IPS-11a (cell line): Measurements from ENCODE around the gene TOM1L2.
"Not testable (repeated sequence)": the region's sequence is repeated elsewhere in the genome, so short reads cannot be mapped to it uniquely, and the experiment has no call there.

Experiments used
- H3K4me3 ChIP-seq: one replicate; pipeline ENCODE4 v1.5.1; 2013; ENCODE audit warnings: low read depth, low read length, control low read depth

TOM1L2 gene

DNA sequence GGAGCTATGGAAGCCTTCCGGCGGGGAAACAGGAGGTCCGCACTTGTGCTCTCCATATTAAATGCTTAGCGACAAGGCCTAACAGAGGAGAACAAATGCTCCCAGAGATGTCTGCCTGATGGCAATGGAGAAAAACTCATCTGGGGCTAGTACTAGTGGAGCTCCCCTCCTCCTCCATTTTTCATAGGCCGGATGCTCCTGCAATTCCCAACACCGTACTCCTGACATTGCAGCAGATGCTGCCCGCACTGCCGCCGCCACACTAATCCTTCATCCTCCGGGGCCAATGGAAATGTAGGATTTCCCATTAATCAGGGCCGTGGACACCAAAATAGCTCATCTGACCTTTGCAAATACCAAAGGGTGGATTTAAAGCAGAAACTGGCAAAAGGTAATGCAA, 27.5 kb downstream of the TOM1L2 start:
- H3K4me3 ChIP-seq: no peak overlapping the region

DNA sequence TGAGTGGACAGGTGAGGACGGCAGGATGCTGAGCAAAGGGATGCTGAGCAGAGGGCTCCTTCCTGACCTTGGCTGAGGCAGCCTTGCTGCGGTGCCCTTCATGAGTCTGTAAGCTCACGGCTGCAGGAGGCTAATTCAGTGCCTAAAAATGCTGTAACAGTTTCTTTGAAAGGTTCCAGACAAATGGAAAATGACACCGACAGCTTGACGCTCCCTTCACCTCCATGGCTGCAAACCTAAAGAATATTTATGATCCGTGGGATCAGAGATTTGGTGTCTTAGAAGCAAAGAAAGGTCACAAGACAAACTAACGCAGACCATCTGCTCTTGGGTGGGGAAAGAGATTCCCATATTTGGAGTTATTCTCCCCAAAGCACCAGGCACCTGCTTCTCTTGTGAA, 28.0 kb downstream of the TOM1L2 start:
- no peak overlapping the region for H3K4me3 ChIP-seq

DNA sequence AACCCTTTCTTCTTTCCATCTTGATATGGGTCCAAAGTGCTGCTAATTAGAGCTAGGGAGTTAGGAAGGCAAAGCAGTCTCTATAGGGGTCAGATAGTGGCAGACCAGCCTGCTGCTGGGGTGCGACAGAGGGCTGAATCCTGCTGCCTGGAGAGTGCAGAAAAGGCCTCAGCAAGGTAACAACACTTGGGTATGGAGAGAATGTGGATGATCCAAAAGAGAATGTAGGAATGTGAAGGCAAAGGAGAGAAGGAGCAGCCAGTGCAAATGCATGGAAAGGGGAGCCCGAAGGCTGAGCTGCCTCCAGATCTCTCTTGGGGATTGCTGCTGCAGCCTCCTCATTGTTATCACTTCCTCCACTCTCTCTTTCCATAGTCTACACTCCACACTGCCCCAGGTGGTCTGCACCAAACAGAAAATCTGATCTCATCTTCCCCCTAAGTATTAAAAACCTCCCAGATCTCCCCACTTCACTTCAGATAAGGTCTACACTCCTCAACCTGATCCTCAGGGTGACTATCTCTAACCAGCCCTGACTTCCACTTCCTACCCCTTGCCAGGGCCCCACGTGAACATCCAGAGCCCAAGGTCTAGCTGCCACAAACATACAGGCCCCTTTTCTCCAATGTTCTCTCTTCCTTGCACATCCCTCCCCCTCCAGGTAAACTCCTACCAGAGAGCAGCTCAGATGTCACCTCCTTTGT, 28.8 kb downstream of the TOM1L2 start:
- H3K4me3 ChIP-seq: no peak overlapping the region

- no peak overlapping the region for H3K4me3 ChIP-seq
Measured at GRCh38 chr17:17942846-17943245, 29.4 kb downstream of the TOM1L2 start.

DNA sequence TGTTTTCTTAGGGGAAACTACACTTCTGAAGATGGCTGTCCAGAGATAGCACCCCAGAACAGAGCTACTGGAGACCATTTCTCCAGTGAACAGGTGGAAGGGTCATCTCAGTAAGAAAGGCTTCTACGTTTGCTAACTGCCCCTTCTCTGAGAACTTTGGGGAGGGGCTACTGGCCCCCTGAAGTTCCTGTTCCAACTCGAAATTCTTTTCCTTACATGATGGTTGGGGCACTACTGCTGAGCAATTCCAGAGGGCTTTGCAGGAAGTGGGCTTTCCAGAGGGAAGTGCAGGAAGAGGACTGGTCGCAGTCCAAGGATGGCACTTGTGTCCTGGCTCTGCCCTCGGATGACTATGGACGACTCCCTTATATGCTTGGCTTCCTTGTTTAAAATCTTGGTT, 31.2 kb downstream of the TOM1L2 start:
- H3K4me3 ChIP-seq: no peak overlapping the region

GRCh38 chr17:17940441-17940911, 31.7 kb downstream of the TOM1L2 start:
- H3K4me3 ChIP-seq: no peak overlapping the region

DNA sequence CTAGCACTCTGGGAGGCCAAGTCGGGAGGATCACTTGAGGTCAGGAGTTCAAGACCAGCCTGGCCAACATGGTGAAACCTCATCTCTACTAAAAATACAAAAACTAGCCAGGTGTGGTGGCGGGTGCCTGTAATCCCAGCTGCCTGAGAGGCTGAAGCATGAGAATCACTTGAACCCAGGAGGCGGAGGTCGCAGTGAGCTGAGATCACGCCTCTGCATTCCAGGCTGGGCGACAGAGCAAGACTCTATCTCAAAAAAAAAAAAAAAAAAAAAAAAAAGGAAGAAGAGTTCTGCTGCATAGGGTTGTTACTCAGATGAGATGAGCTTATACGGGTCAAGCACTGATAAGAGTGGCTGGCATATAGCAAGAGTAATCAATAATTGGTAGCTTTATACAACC, 32.3 kb downstream of the TOM1L2 start:
- not testable (repeated sequence) for H3K4me3 ChIP-seq

DNA sequence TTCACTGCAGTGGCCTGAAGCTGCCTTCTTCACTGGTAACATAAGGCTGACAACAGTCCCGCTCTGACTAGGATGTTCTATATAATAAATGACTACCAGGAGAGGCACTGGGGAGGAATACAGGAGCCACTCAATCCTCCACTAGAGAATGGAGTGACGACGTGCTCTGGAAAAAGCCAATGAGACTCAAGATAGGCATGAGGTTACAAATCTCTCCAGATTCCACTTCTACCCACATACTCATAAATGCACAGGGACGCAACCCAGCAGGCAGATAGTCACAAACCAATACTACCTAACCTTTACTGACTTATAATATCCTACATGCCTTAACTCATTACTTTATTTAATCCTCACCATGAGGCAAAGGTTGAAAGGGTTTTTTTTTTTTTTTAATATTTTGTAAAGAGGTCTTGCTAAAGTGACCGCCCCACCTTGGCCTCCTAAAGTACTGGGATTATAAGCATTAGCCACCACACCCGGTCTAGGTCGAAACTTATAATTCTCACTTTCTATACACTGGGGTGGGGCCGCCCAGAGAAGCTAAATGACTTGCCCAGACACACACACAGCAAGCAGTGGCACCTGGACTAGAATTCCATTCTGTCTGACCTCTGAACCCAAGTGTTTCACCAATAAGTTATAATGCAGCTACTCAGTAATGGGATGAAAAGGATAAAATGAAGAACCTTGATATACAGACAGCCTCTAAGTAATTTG, 33.7 kb downstream of the TOM1L2 start:
- H3K4me3 ChIP-seq: no peak overlapping the region

DNA sequence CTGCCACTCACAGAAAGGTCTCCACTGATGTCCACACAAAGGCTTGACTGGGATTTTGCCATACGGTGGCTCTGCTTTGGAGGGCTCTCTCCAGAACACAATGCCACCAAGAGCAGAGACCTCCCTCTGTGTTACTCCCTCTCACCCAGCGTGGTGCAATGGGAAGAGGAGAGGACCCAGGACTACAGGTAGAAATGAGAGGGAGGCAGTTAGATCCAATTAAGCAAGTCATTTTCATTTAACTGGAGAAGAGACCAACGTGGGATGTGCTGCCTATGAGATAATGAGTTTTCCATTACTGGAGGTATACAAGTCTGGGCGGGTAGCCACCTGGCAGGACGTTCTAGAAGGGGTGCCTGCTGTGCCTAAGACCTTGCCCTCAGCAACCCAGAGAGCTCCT, 34.2 kb downstream of the TOM1L2 start:
- no peak overlapping the region for H3K4me3 ChIP-seq

DNA sequence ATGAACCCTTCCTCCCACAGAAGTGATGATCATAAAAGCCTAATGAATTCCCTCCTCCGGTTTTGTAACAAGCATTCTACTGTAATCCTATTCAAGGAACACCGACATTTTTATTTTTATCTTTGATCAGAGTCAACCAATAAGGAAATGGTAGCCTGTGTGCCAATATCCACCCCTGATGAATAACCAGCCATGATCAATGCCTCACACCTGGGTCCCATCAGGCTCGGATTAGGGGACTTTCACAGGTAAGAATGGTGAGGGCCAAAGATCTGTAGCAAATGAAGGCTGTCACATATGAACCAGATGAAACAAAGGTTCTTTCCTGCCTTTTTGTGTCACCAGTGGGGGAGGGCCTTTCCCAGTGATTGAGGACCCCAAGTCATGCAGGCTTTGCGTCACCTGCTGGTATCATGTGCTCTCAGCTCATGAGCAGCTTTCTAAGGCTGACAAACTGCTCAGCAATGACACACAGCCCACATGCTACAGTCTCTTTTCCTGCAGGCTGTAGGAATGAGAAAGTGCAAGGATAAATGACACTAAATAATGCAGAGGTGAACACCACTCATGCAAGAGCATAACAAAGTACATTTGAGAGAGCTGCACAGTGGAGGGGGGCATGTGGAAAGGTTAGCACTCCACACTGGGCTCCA, 34.9 kb downstream of the TOM1L2 start:
- no peak overlapping the region for H3K4me3 ChIP-seq

DNA sequence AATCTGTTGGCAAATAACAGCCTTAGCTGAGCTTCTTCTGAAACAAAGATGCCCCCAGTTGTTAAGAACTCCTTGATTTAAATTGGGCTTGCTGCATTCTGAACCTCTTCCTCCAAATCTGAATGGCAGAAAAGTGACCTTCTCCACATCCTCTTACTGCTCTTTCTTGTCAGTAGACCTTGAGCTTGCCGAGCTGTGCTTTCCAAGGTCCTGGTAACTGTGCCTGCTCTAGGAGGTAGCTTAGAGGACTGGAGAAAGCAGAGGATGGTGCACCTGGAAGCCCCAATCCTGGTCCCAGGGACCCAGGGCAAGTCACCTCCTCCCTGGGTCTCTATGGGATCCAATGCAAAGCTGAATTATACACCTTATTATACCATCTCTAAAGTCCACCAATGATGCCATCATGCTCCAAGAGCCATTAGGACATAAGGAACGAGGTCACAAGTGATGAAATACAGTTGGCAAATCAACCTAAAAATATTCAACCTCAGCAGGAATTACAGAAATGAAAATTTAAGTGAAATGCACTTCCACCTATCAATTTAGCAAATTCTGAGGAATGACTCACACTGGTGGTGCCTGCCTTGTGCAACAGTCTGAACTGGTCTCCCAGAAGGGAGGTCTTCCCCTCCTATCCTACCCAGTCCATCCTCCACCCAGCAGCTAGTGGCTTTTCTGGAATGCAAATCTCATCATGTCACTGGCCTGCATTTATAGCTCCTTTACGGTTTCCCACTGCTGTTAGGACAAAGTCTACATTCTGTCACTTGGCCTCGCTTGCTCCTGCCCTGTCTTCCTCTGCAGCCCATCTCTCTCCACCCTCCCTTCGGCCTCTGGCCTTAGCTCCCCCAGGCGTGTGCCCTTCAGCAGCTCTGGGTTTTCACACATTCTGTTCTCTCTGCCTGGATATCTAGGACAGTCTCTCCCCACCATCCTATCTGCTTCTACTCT, 36.6 kb downstream of the TOM1L2 start:
- H3K4me3 ChIP-seq: no peak overlapping the region

- H3K4me3 ChIP-seq: no peak overlapping the region
Measured at GRCh38 chr17:17934806-17935205, 37.4 kb downstream of the TOM1L2 start.

DNA sequence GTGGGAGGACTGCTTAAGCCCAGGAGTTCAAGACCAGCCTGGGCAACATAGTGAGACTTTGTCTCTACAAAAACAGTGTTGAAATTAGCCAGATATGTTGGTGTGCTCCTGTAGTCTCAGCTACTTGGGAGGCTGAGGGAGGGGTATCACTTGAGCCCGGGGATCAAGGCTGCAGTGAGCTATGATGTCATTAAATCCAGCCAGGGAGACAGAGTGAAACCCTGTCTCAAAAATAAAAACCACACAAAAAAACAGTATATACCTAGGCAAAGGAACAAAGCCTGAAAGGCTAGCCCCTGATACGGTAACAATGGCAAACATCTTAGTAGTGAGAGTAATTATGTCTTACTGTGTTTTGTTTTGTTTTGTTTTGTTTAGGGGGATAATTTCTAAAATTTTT, 38.0 kb downstream of the TOM1L2 start:
- no peak overlapping the region for H3K4me3 ChIP-seq

- H3K4me3 ChIP-seq: no peak overlapping the region
Measured at GRCh38 chr17:17933775-17934174, 38.4 kb downstream of the TOM1L2 start.

DNA sequence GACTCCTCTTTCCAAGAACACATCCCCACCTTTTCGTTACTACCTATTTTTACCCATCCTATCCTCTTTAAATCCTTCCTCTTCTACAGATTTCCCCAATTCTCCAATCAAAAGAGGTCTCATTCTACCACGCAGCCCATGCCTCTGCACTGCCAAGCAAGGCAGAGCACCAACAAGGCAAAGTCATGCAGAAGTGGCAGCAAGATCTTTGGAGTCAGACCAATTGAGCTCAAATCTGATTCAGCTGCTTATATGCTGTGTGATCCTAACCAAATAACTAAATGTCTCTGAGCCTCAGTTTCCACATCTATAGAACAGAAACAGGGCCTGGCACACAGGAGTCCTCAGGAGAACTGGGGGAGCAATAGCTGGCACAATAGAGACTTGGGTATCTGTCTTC, 41.0 kb downstream of the TOM1L2 start:
- no peak overlapping the region for H3K4me3 ChIP-seq

DNA sequence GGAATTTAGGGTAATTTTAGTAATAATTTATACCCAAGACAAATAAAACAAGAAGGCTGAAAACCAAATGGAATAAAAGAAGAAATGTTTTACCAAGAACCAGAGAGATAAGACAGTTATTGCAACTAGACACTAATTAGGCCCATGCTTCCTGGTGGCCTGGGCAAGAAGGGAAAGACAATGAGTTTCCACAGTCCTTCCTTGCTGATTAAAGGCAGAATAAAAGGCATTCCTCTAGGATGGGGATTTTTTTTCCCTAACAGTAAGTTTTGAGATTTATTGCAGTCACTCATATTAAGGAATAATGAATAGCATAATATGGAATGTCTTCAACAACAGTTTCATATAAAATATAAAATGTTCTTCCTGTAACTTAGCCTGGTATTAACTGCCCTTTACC, 41.5 kb downstream of the TOM1L2 start:
- no peak overlapping the region for H3K4me3 ChIP-seq

DNA sequence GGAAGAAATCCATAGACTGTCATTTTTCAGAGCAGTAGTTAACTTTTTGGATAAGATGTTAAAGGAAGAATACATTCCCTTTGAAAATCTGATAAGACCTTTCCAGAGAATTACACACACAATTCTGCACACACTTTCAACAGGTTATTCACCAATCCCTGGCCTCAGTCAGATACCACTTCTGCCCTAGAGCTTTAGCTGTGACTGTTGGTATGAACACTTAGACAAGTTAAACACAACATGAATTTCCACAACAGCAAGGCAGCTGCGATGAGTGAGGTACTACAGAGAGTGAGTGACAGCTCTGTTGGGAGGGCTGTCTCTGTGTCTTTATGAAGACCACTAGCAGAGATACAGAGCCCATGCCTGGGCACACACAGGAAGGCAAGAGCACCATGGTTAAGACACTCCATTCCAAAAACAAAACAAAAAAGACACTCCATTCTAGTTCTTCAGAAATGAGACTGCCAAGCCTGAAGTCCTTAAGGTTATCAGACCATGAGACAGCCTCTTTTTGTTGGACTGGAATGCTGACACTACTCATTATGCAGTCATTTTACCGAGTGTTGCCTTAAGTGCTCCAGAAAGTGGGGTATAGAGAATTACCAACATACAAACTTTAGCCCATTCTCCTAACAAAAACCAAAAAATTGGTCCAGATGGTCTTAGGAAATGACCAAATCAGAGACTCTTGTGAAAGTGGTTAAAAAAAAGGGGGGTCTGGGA, 42.4 kb downstream of the TOM1L2 start:
- no peak overlapping the region for H3K4me3 ChIP-seq

DNA sequence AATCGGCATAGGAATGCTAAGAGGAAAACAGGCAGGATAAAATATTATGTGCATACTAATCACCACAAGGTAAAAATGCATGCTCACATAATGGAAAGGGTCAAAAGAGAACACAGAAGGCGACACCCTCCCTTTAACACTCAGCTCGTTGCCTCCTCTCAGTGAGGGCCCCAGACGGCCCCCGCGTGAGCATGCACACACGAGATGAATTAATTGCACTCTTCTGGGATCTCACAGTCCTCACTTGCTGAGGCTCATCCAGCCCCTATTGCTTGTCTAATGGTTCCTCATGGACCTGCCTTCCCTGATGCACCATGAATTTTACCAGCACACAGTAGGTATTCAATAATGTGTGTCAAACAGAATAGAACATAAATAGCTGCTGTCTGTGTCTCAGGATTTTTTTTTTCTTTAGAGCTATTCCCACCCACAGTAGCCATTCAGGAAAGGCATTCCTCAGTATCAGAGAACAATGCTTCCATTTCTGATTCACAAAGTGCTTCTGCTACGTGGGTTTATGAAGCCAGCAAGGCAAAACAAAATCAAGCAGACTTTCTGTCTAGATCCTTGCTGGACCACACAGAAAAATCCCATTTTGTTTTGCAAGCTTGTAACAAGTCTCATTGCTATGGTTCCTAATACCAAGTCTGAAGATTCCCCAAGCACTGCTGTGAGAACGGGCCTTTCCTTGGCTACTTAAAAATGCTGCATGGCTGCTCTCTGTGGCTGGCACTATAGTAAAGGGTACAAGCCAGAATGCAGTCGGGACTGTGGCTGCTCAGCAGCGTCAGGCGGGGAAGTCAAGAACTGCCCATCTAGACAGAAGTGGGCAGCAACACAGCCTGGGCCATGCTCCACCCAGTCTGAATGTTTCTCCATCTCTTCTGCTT, 43.6 kb downstream of the TOM1L2 start:
- H3K4me3 ChIP-seq: no peak overlapping the region

- no peak overlapping the region for H3K4me3 ChIP-seq
Measured at GRCh38 chr17:17926840-17927449, 45.3 kb downstream of the TOM1L2 start.
